SJCRH30 (cell line): ENCODE results near the gene KRT79. TPM values are rescaled to one million over a fixed set of nuclear protein-coding genes. Genes with fewer than 3 reads are reported as not detected.
A peak's percentile ranks its signal among the peaks of the same experiment; 100 is the strongest.

ENCODE experiments used
- DNase-seq, 2 experiments: peaks; one replicate each; pipeline ENCODE4 v3.0.0-alpha.2; 2015 to 2020
- H3K27ac ChIP-seq: fragments of 250-450 bp; sonication (Bioruptor Pico); 2 replicates; pipeline ENCODE4 v1.5.1; 2020; ENCODE audit warnings: mild to moderate bottlenecking, moderate library complexity
- H3K27me3 ChIP-seq: fragments of 250-450 bp; sonication (Bioruptor Pico); 2 replicates; pipeline ENCODE4 v1.5.1; 2020; ENCODE audit warnings: mild to moderate bottlenecking, moderate library complexity
- H3K36me3 ChIP-seq: fragments of 250-450 bp; sonication (Bioruptor Pico); 2 replicates; pipeline ENCODE4 v1.5.1; 2020; ENCODE audit warnings: mild to moderate bottlenecking, moderate library complexity
- H3K4me1 ChIP-seq: fragments of 250-450 bp; sonication (Bioruptor Pico); 2 replicates; pipeline ENCODE4 v1.5.1; 2020; ENCODE audit warnings: mild to moderate bottlenecking, moderate library complexity
- H3K4me3 ChIP-seq: fragments of 250-450 bp; sonication (Bioruptor Pico); 2 replicates; pipeline ENCODE4 v1.5.1; 2020; ENCODE audit warnings: mild to moderate bottlenecking, moderate library complexity
- H3K9me3 ChIP-seq: fragments of 250-450 bp; sonication (Bioruptor Pico); replicated peaks from 2 replicates; pipeline ENCODE4 v1.5.1; 2020; ENCODE audit warnings: mild to moderate bottlenecking, moderate library complexity
- total RNA-seq: library from RNA; depleted of rRNA; stranded (reverse); fragments of >200 nt; shearing (Covaris generic); gene quantifications from 2 replicates; pipeline ENCODE4 v1.2.3, GENCODE V29; 2014

Gene KRT79
- total RNA-seq, 1 experiment from 2014 or later, result not detected

- peaks cover 4% of the 10 kb centered on the region; the same call in 1 of the 2 replicates for H3K4me1 ChIP-seq
- no peaks in the 10 kb centered on the region for H3K9me3 ChIP-seq
- no peaks in the 10 kb centered on the region for H3K36me3 ChIP-seq
- H3K4me3 ChIP-seq, result no peak overlapping the region
- DNase-seq, result no peak
- peaks cover 14% of the 10 kb centered on the region; the same call in 1 of the 2 replicates for H3K27me3 ChIP-seq
- no peak overlapping the region for H3K27ac ChIP-seq
Measured at GRCh38 chr12:52821826-52822660, 12.1 kb downstream of the KRT79 start.

GRCh38 chr12:52821071-52821730 lies 12.9 kb downstream of the KRT79 start:
- no peaks in the 10 kb centered on the region for H3K9me3 ChIP-seq
- H3K27ac ChIP-seq, result no peak overlapping the region
- H3K27me3 ChIP-seq, result peaks cover 14% of the 10 kb centered on the region; the same call in 1 of the 2 replicates
- H3K4me1 ChIP-seq, result peaks cover 4% of the 10 kb centered on the region; the same call in 1 of the 2 replicates
- H3K4me3 ChIP-seq, result no peak overlapping the region
- no peak for DNase-seq
- no peaks in the 10 kb centered on the region for H3K36me3 ChIP-seq

- Histone ChIP-seq H3K9me3 (no peaks in the 10 kb centered on the region), H3K36me3 (no peaks in the 10 kb centered on the region), H3K4me3 (no peak overlapping the region), H3K27me3 (peaks cover 14% of the 10 kb centered on the region; the same call in 1 of the 2 replicates), H3K4me1 (peaks cover 4% of the 10 kb centered on the region; the same call in 1 of the 2 replicates), H3K27ac (no peak overlapping the region)
- no peak for DNase-seq
Measured at GRCh38 chr12:52820521-52820920, 13.6 kb downstream of the KRT79 start.

GRCh38 chr12:52819731-52820510 lies 14.2 kb downstream of the KRT79 start:
- Histone ChIP-seq H3K4me3 (no peak overlapping the region), H3K27me3 (peaks cover 14% of the 10 kb centered on the region; the same call in 1 of the 2 replicates), H3K36me3 (no peaks in the 10 kb centered on the region), H3K27ac (no peak overlapping the region), H3K4me1 (peaks cover 4% of the 10 kb centered on the region; the same call in 1 of the 2 replicates), H3K9me3 (no peaks in the 10 kb centered on the region)
- no peak for DNase-seq

GRCh38 chr12:52818887-52819420 lies 15.2 kb downstream of the KRT79 start:
- Histone ChIP-seq H3K4me3 (no peak overlapping the region), H3K4me1 (peaks cover 4% of the 10 kb centered on the region; the same call in 1 of the 2 replicates), H3K9me3 (no peaks in the 10 kb centered on the region), H3K36me3 (no peaks in the 10 kb centered on the region), H3K27ac (no peak overlapping the region), H3K27me3 (peaks cover 14% of the 10 kb centered on the region; the same call in 1 of the 2 replicates)
- DNase-seq, result no peak

- no peaks in the 10 kb centered on the region for H3K36me3 ChIP-seq
- H3K27me3 ChIP-seq, result peaks cover 14% of the 10 kb centered on the region; the same call in 1 of the 2 replicates
- no peak overlapping the region for H3K4me3 ChIP-seq
- no peak overlapping the region for H3K27ac ChIP-seq
- DNase-seq, result peak; percentile 72 to 76
- no peaks in the 10 kb centered on the region for H3K9me3 ChIP-seq
- peaks cover 4% of the 10 kb centered on the region; the same call in 1 of the 2 replicates for H3K4me1 ChIP-seq
Measured at GRCh38 chr12:52818388-52818787, 15.7 kb downstream of the KRT79 start.

GRCh38 chr12:52817699-52818238 lies 16.3 kb downstream of the KRT79 start:
- peaks cover 4% of the 10 kb centered on the region; the same call in 1 of the 2 replicates for H3K4me1 ChIP-seq
- H3K4me3 ChIP-seq, result no peak overlapping the region
- DNase-seq, result no peak
- peaks cover 10% of the 10 kb centered on the region; the same call in 1 of the 2 replicates for H3K27me3 ChIP-seq
- no peaks in the 10 kb centered on the region for H3K36me3 ChIP-seq
- H3K9me3 ChIP-seq, result no peaks in the 10 kb centered on the region
- no peak overlapping the region for H3K27ac ChIP-seq

GRCh38 chr12:52817003-52817698 lies 17.0 kb downstream of the KRT79 start:
- DNase-seq, result no peak
- Histone ChIP-seq H3K36me3 (no peaks in the 10 kb centered on the region), H3K27me3 (peaks cover 9% of the 10 kb centered on the region; the same call in 1 of the 2 replicates), H3K9me3 (no peaks in the 10 kb centered on the region), H3K4me1 (peaks cover 4% of the 10 kb centered on the region; the same call in 1 of the 2 replicates), H3K4me3 (no peak overlapping the region), H3K27ac (no peak overlapping the region)

GRCh38 chr12:52815676-52816588 lies 18.2 kb downstream of the KRT79 start:
- DNase-seq, result no peak
- Histone ChIP-seq H3K36me3 (no peaks in the 10 kb centered on the region), H3K27me3 (peaks cover 7% of the 10 kb centered on the region; the same call in 1 of the 2 replicates), H3K4me3 (no peak overlapping the region), H3K27ac (no peak overlapping the region), H3K4me1 (peaks cover 4% of the 10 kb centered on the region; the same call in 1 of the 2 replicates), H3K9me3 (no peaks in the 10 kb centered on the region)

- Histone ChIP-seq H3K36me3 (no peaks in the 10 kb centered on the region), H3K4me3 (no peak overlapping the region), H3K9me3 (no peaks in the 10 kb centered on the region), H3K27ac (no peak overlapping the region), H3K27me3 (no peaks in the 10 kb centered on the region), H3K4me1 (peaks cover 4% of the 10 kb centered on the region; the same call in 1 of the 2 replicates)
- no peak for DNase-seq
Measured at GRCh38 chr12:52815161-52815560, 18.9 kb downstream of the KRT79 start.

GRCh38 chr12:52814710-52815155 lies 19.4 kb downstream of the KRT79 start:
- DNase-seq, result no peak

GRCh38 chr12:52813885-52814709 lies 20.0 kb downstream of the KRT79 start, which contains the start of gene KRT4:
TSS of gene KRT4 (minus strand) at chr12:52814116. CDS start at chr12:52814058, 58 bp downstream.
- H3K27ac ChIP-seq, result no peak within 1 kb of the TSS
- H3K9me3 ChIP-seq, result no peaks in the 10 kb centered on the region
- peaks cover 4% of the 10 kb centered on the region; the same call in 1 of the 2 replicates for H3K4me1 ChIP-seq
- no peak within 1 kb of the TSS for H3K4me3 ChIP-seq
- no peak for DNase-seq
- no peaks in the 10 kb centered on the region for H3K27me3 ChIP-seq
- H3K36me3 ChIP-seq, result no peaks in the 10 kb centered on the region

More at GRCh38 chr12:52814710-52815155, 19.4 kb downstream of the KRT79 start:
- Histone ChIP-seq H3K9me3 (no peaks in the 10 kb centered on the region), H3K4me3 (no peak overlapping the region), H3K27ac (no peak overlapping the region), H3K36me3 (no peaks in the 10 kb centered on the region), H3K27me3 (no peaks in the 10 kb centered on the region), H3K4me1 (peaks cover 4% of the 10 kb centered on the region; the same call in 1 of the 2 replicates)
